Breast epithelium (tissue), 3 donors: ENCODE measurements around the gene EVX1.

ENCODE experiments used
- CTCF ChIP-seq, 3 donors: fragments of 450-650 bp; IDR thresholded peaks; one replicate each; pipeline ENCODE4 v1.5.1; 2016 to 2017; ENCODE audit warnings: antibody characterized with exemption in 3 of 3, mild to moderate bottlenecking in 3 of 3, moderate library complexity in 3 of 3
- POLR2A ChIP-seq: fragments of 450-650 bp; IDR thresholded peaks from one replicate; pipeline ENCODE4 v1.6.1; 2016; ENCODE audit warnings: antibody characterized with exemption, mild to moderate bottlenecking, moderate library complexity

GRCh38 chr7:27211764-27212204 lies 30.8 kb upstream of the EVX1 start:
- TF ChIP-seq CTCF (IDR thresholded peaks at IDR 0.05) (no peak), POLR2A (no peak)
